HEK293 (cell line): ENCODE results near the gene ZNF99.

ENCODE experiments used
- CTCF ChIA-PET: fragments of 350-600 bp; formaldehyde crosslinking; extraction: SDS; loops from one replicate; lab custom pipeline; 2021; ENCODE audit warnings: antibody characterized with exemption; lab: Yijun Ruan, JAX
- POLR2A ChIA-PET: fragments of 300-600 bp; formaldehyde crosslinking; extraction: SDS; loops from one replicate; lab custom pipeline; 2020; ENCODE audit warnings: antibody characterized with exemption, inconsistent platforms; lab: Yijun Ruan, JAX
- H3K27ac ChIP-seq: fragments of 200-500 bp; sonication (Bioruptor generic); 2 replicates; pipeline ENCODE4 v1.5.1; 2014; ENCODE audit warnings: low read depth, low read length, control low read depth, inconsistent platforms; ENCODE audit errors: extremely low read depth
- H3K36me3 ChIP-seq, 2 experiments: fragments of 200-500 bp in 1 of 2; sonication (Bioruptor generic) in 1 of 2; 1 replicate in 1 of 2; 2 replicates in 1 of 2; pipeline ENCODE4 v1.5.1; 2014 to 2017; ENCODE audit warnings: inconsistent platforms in 2 of 2, low read length in 2 of 2; ENCODE audit not compliant: control insufficient read depth in 2 of 2, insufficient read depth in 1 of 2
- H3K4me1 ChIP-seq: fragments of 200-500 bp; sonication (Bioruptor generic); 2 replicates; pipeline ENCODE4 v1.5.1; 2014; ENCODE audit warnings: mild to moderate bottlenecking, low read length, inconsistent platforms; ENCODE audit not compliant: control insufficient read depth, insufficient read depth
- H3K4me3 ChIP-seq: 2 replicates; pipeline ENCODE4 v1.5.1; 2011; ENCODE audit warnings: low read depth, mild to moderate bottlenecking, control low read depth, low read length, moderate library complexity
- H3K9me3 ChIP-seq: fragments of 200-500 bp; sonication (Bioruptor generic); 2 replicates; pipeline ENCODE4 v1.5.1; 2014; ENCODE audit warnings: low read depth, low read length, inconsistent platforms; ENCODE audit not compliant: control insufficient read depth, insufficient read depth
- ATF2 ChIP-seq: fragments of 450-650 bp; formaldehyde crosslinking; IDR thresholded peaks from 2 replicates; pipeline ENCODE4 v1.5.1; 2016; ENCODE audit warnings: missing biosample characterization, missing genetic modification characterization, low read depth
- BCL6B ChIP-seq: fragments of 450-650 bp; formaldehyde crosslinking; IDR thresholded peaks from 2 replicates; pipeline ENCODE4 v1.5.1; 2017; ENCODE audit warnings: missing biosample characterization, missing genetic modification characterization
- FEZF1 ChIP-seq: fragments of 450-650 bp; formaldehyde crosslinking; IDR thresholded peaks from 2 replicates; pipeline ENCODE4 v1.5.1; 2016; ENCODE audit warnings: missing biosample characterization, missing genetic modification characterization
- MEIS1 ChIP-seq: sonication (generic); formaldehyde crosslinking; IDR thresholded peaks from 2 replicates; pipeline ENCODE4 v1.8.1; 2022; ENCODE audit warnings: missing genetic modification reagents, mild to moderate bottlenecking, borderline replicate concordance
- OVOL3 ChIP-seq: fragments of 450-650 bp; formaldehyde crosslinking; IDR thresholded peaks from 2 replicates; pipeline ENCODE4 v1.5.1; 2016; ENCODE audit warnings: missing biosample characterization, missing genetic modification characterization
- PRDM4 ChIP-seq: fragments of 450-650 bp; formaldehyde crosslinking; IDR thresholded peaks from 2 replicates; pipeline ENCODE4 v1.5.1; 2017; ENCODE audit warnings: missing biosample characterization, missing genetic modification characterization
- YY2 ChIP-seq: fragments of 450-650 bp; formaldehyde crosslinking; IDR thresholded peaks from 2 replicates; pipeline ENCODE4 v1.5.1; 2016; ENCODE audit warnings: missing biosample characterization, missing genetic modification characterization
- ZBTB7A ChIP-seq: fragments of 450-650 bp; formaldehyde crosslinking; IDR thresholded peaks from 2 replicates; pipeline ENCODE4 v1.5.1; 2016; ENCODE audit warnings: low read depth, missing biosample characterization, missing genetic modification characterization
- ZEB2 ChIP-seq: fragments of 450-650 bp; formaldehyde crosslinking; IDR thresholded peaks from 2 replicates; pipeline ENCODE4 v1.5.1; 2016; ENCODE audit warnings: missing biosample characterization, missing genetic modification characterization
- ZNF175 ChIP-seq: fragments of 450-650 bp; formaldehyde crosslinking; IDR thresholded peaks from 2 replicates; pipeline ENCODE4 v1.5.1; 2016; ENCODE audit warnings: missing biosample characterization, missing genetic modification characterization
- ZNF202 ChIP-seq: fragments of 450-650 bp; formaldehyde crosslinking; IDR thresholded peaks from 2 replicates; pipeline ENCODE4 v1.5.1; 2016; ENCODE audit warnings: missing biosample characterization, missing genetic modification characterization, borderline replicate concordance
- ZNF311 ChIP-seq: fragments of 450-650 bp; formaldehyde crosslinking; IDR thresholded peaks from 2 replicates; pipeline ENCODE4 v1.5.1; 2017; ENCODE audit warnings: missing biosample characterization, missing genetic modification characterization, borderline replicate concordance
- ZNF350 ChIP-seq: fragments of 450-650 bp; formaldehyde crosslinking; IDR thresholded peaks from 2 replicates; pipeline ENCODE4 v1.5.0; 2017; ENCODE audit warnings: missing biosample characterization, mild to moderate bottlenecking, missing genetic modification characterization
- ZNF501 ChIP-seq: fragments of 450-650 bp; formaldehyde crosslinking; IDR thresholded peaks from 2 replicates; pipeline ENCODE4 v1.5.1; 2016; ENCODE audit warnings: missing biosample characterization, missing genetic modification characterization
- ZNF558 ChIP-seq: fragments of 450-650 bp; formaldehyde crosslinking; IDR thresholded peaks from 2 replicates; pipeline ENCODE4 v1.5.1; 2016; ENCODE audit warnings: missing biosample characterization, missing genetic modification characterization
- ZNF776 ChIP-seq: fragments of 450-650 bp; formaldehyde crosslinking; IDR thresholded peaks from 2 replicates; pipeline ENCODE4 v1.5.0; 2017; ENCODE audit warnings: missing biosample characterization, missing genetic modification characterization, borderline replicate concordance
- ZSCAN5A ChIP-seq: fragments of 450-650 bp; formaldehyde crosslinking; IDR thresholded peaks from 2 replicates; pipeline ENCODE4 v1.5.1; 2016; ENCODE audit warnings: missing biosample characterization, missing genetic modification characterization

Gene ZNF99

GRCh38 chr19:22832031-22832762 is 48.2 kb upstream of the ZNF99 start, which contains the start of gene ZNF723:
Gene ZNF723, plus strand, starts transcription at chr19:22832291. Its CDS starts 89 bp downstream, at chr19:22832380.
- no peak for TF ChIP-seq YY2 (tag by site-specific recombination)
- no peak for TF ChIP-seq PRDM4
- TF ChIP-seq ZNF558: no peak
- TF ChIP-seq, all 188 proteins: peak for 0
- ChIA-PET POLR2A (no interaction called here), CTCF (no interaction called here)
- H3K36me3 ChIP-seq: no peaks in the 10 kb centered on the region
- no peak within 1 kb of the TSS for H3K4me3 ChIP-seq
- no peaks in the 10 kb centered on the region; the same call in 1 of the 2 replicates for H3K9me3 ChIP-seq
- H3K27ac ChIP-seq: no peak within 1 kb of the TSS
- no peaks in the 10 kb centered on the region for H3K4me1 ChIP-seq

GRCh38 chr19:22831211-22831610 is 47.3 kb upstream of the ZNF99 start:
- Histone ChIP-seq H3K4me1 (no peaks in the 10 kb centered on the region), H3K4me3 (no peak overlapping the region), H3K9me3 (no peaks in the 10 kb centered on the region), H3K27ac (no peak overlapping the region), H3K36me3 (no peaks in the 10 kb centered on the region)
- ChIA-PET CTCF (no interaction called here), POLR2A (no interaction called here)
- no peak for TF ChIP-seq ZNF311 (tag by site-specific recombination)
- TF ChIP-seq BCL6B (tag by site-specific recombination): no peak
- no peak for TF ChIP-seq ZBTB7A (tag by site-specific recombination)
- no peak for TF ChIP-seq ZSCAN5A (tag by site-specific recombination)
- TF ChIP-seq ZEB2: no peak
- TF ChIP-seq FEZF1 (tag by site-specific recombination): no peak
- no peak for TF ChIP-seq ZNF776 (tag by site-specific recombination)
- no peak for TF ChIP-seq MEIS1 (CRISPR knock-in tag)
- TF ChIP-seq ZNF175: no peak
- no peak for TF ChIP-seq OVOL3 (tag by site-specific recombination)
- no peak for TF ChIP-seq ZNF350 (tag by site-specific recombination)
- TF ChIP-seq ZNF501: no peak
- TF ChIP-seq ZNF202 (tag by site-specific recombination): no peak
- no peak for TF ChIP-seq ATF2
